ENCODE data around the gene DGKQ.

DNA sequence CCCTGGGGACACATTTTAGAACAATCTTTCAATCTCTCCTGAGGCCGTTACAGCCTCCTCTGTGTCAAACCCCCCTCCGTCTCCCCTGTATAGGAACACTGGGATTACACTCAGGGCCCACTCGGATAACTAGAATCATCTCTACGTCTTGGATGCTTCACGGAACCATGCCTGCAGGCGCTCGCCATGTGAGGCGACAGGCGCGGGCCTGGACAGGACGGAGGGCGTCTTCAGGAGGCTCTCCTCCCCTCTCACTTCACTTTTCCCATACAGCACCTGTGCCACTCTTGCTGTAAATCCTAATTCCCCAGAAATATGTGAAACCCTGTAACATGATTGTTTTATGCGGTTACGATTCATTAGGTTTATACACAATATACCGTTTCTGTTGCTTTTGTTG, 9.4 kb upstream of the DGKQ start:
- TF ChIP-seq, protein P1, sequence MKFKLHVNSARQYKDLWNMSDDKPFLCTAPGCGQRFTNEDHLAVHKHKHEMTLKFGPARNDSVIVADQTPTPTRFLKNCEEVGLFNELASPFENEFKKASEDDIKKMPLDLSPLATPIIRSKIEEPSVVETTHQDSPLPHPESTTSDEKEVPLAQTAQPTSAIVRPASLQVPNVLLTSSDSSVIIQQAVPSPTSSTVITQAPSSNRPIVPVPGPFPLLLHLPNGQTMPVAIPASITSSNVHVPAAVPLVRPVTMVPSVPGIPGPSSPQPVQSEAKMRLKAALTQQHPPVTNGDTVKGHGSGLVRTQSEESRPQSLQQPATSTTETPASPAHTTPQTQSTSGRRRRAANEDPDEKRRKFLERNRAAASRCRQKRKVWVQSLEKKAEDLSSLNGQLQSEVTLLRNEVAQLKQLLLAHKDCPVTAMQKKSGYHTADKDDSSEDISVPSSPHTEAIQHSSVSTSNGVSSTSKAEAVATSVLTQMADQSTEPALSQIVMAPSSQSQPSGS (IDR thresholded peaks at IDR 0.05; ENCODE audit: low read length) = no peak
- TF ChIP-seq JUN (IDR thresholded peaks at IDR 0.05; ENCODE audit: low read depth, low read length) = no peak
- TF ChIP-seq CTCF (IDR thresholded peaks at IDR 0.05; ENCODE audit: control extremely low read depth in 1 of 3, insufficient read depth in 1 of 3, low read depth in 1 of 3, low read length in 3 of 3) = no peak
- no peak for TF ChIP-seq PHF8 (conservative IDR thresholded peaks at IDR 0.05; ENCODE audit: low read depth, low read length)
- TF ChIP-seq, protein P2, sequence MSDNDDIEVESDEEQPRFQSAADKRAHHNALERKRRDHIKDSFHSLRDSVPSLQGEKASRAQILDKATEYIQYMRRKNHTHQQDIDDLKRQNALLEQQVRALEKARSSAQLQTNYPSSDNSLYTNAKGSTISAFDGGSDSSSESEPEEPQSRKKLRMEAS (IDR thresholded peaks at IDR 0.05) = no peak
- TF ChIP-seq SIN3A (conservative IDR thresholded peaks at IDR 0.05 in 1 of 2, IDR thresholded peaks at IDR 0.05 in 1 of 2; ENCODE audit: low read depth in 1 of 2, low read length in 2 of 2) = no peak
- no peak for TF ChIP-seq POLR2A (IDR thresholded peaks at IDR 0.05; ENCODE audit: control extremely low read depth in 1 of 2, low read depth in 2 of 2, low read length in 2 of 2)
- no peak for TF ChIP-seq EP300 (IDR thresholded peaks at IDR 0.05; ENCODE audit: borderline replicate concordance in 1 of 2, low read depth in 2 of 2, low read length in 2 of 2)
- TF ChIP-seq EZH2 (IDR thresholded peaks at IDR 0.05; ENCODE audit: low read depth, low read length, severe bottlenecking) = no peak
- TF ChIP-seq, protein P3, sequence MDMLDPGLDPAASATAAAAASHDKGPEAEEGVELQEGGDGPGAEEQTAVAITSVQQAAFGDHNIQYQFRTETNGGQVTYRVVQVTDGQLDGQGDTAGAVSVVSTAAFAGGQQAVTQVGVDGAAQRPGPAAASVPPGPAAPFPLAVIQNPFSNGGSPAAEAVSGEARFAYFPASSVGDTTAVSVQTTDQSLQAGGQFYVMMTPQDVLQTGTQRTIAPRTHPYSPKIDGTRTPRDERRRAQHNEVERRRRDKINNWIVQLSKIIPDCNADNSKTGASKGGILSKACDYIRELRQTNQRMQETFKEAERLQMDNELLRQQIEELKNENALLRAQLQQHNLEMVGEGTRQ (IDR thresholded peaks at IDR 0.05; ENCODE audit: low read length) = no peak
- TF ChIP-seq CHD2 (IDR thresholded peaks at IDR 0.05; ENCODE audit: low read length) = no peak
- no peak for TF ChIP-seq MAFK (IDR thresholded peaks at IDR 0.05; ENCODE audit: low read depth, low read length)
- no peak for TF ChIP-seq TAF1 (IDR thresholded peaks at IDR 0.05; ENCODE audit: low read depth, low read length)

All from H1 (cell line).